GM12801 (cell line): Measurements from ENCODE around the gene C2CD2L.

Experiments
- CTCF ChIP-seq: IDR thresholded peaks from one replicate; pipeline ENCODE4 v1.5.1; 2011; ENCODE audit warnings: control low read depth; ENCODE audit not compliant: insufficient read length; ENCODE audit errors: extremely low read depth

Gene C2CD2L

GRCh38 chr11:119089319-119089718, 17.8 kb upstream of the C2CD2L start:
- TF ChIP-seq CTCF: no peak

GRCh38 chr11:119091178-119091577, 16.0 kb upstream of the C2CD2L start:
- TF ChIP-seq CTCF: no peak

- no peak for TF ChIP-seq CTCF
Observed at GRCh38 chr11:119091966-119092879, 14.9 kb upstream of the C2CD2L start.

- TF ChIP-seq CTCF: no peak
Observed at GRCh38 chr11:119092880-119093842, 14.0 kb upstream of the C2CD2L start.

GRCh38 chr11:119093942-119094815, 13.0 kb upstream of the C2CD2L start:
- TF ChIP-seq CTCF: no peak

GRCh38 chr11:119094816-119095065, 12.4 kb upstream of the C2CD2L start:
- no peak for TF ChIP-seq CTCF
